Fibroblast of the aortic adventitia (primary cell): ENCODE results near the gene CTF1. TPM values are rescaled to one million over a fixed set of nuclear protein-coding genes. Genes with fewer than 3 reads are reported as not detected.
"Not testable (repeated sequence)": the region's sequence is repeated elsewhere in the genome, so short reads cannot be mapped to it uniquely, and the experiment has no call there.

Source experiments
- DNase-seq: peaks from one replicate; pipeline ENCODE4 v3.0.0-alpha.2; 2010; ENCODE audit warnings: low read depth
- H3K4me3 ChIP-seq: 2 replicates; pipeline ENCODE4 v1.5.1; 2011; ENCODE audit warnings: low read depth, mild to moderate bottlenecking, control low read depth, low read length, moderate library complexity
- total RNA-seq: library from RNA; depleted of rRNA; stranded (reverse); fragments of >200 nt; gene quantifications from 2 replicates; pipeline ENCODE4 v1.2.3, GENCODE V29; 2012; ENCODE audit warnings: low replicate concordance
- TF ChIP-seq, protein P1 (sequence below): IDR thresholded peaks from 2 replicates; pipeline ENCODE4 v1.5.1; 2011; ENCODE audit warnings: mild to moderate bottlenecking, low read length, control low read depth, inconsistent platforms; ENCODE audit not compliant: insufficient read depth

Gene CTF1
- total RNA-seq, 1 donor = 2.5 TPM

DNA sequence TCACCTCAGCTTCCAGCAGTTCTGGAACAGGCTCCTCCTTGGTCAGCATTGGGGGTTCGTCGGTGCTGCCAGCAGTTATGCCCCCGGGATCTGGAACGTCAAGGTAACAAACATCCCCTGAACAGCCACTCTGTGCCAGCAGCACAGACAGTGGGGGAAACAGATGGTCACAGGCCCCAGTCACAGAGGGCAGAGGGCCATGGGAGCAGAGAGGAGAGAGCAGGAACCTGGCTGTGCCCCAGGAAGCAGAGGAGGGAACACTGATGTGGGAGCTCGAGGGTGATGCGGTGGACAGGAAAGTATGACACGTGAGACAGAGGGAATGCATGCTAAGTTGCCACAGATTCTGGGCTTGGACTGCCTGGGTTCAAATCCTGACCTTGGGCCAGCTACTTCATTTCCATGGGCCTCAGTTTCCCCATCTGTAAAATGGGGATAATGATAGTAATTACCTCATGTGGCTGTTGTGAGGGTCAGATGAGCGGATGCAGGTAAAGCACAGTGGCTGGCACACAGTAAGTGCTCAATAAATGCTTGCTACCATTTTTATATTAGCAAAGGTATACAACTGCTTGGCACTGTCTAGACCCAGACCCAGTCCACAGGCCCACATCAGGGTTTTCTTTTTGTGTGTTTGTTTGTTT, 7.4 kb upstream of the CTF1 start:
- no peak for DNase-seq
- no peak overlapping the region for H3K4me3 ChIP-seq
- TF ChIP-seq, protein P1, sequence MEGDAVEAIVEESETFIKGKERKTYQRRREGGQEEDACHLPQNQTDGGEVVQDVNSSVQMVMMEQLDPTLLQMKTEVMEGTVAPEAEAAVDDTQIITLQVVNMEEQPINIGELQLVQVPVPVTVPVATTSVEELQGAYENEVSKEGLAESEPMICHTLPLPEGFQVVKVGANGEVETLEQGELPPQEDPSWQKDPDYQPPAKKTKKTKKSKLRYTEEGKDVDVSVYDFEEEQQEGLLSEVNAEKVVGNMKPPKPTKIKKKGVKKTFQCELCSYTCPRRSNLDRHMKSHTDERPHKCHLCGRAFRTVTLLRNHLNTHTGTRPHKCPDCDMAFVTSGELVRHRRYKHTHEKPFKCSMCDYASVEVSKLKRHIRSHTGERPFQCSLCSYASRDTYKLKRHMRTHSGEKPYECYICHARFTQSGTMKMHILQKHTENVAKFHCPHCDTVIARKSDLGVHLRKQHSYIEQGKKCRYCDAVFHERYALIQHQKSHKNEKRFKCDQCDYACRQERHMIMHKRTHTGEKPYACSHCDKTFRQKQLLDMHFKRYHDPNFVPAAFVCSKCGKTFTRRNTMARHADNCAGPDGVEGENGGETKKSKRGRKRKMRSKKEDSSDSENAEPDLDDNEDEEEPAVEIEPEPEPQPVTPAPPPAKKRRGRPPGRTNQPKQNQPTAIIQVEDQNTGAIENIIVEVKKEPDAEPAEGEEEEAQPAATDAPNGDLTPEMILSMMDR = no peak

GRCh38 chr16:30889721-30890120, 6.7 kb upstream of the CTF1 start:
- H3K4me3 ChIP-seq = no peak overlapping the region
- DNase-seq = no peak
- TF ChIP-seq, protein P1 = no peak

DNA sequence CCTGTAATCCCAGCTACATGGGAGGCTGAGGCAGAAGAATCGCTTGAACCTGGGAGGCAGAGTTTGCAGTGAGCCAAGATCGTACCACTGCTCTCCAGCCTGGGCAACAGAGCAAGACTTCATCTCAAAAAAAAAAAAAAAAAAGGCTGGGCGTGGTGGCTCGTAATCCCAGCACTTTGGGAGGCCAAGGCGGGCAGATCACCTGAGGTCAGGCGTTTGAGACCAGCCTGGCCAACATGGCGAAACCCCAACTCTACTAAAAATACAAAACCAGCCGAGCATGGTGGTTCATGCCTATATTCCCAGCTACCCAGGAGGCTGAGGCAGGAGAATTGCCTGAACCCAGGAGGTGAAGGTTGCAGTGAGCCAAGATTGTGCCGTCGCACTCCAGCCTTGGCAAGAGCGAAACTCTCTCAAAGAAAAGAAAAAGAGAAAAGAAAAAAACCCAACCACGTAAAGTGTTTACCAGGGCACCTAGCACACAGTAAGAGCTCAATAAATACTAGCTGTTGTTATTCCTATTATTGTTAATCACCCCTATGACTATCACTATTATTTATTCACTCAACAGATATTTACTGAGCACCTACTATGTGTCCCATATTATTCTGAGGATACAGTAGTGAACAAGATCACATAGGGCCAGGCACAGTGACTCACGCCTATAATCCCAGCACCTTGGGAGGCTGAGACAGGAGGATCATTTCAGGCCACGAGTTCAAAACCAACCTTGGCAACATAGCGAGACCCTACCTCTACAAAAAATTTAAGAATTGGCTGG, 5.2 kb upstream of the CTF1 start:
- not testable (repeated sequence) for H3K4me3 ChIP-seq, DNase-seq

- peak overlapping the region; percentile 90 for H3K4me3 ChIP-seq
- no peak for DNase-seq
- TF ChIP-seq, protein P1 = no peak
Measured at GRCh38 chr16:30892670-30893416, 3.6 kb upstream of the CTF1 start.

DNA sequence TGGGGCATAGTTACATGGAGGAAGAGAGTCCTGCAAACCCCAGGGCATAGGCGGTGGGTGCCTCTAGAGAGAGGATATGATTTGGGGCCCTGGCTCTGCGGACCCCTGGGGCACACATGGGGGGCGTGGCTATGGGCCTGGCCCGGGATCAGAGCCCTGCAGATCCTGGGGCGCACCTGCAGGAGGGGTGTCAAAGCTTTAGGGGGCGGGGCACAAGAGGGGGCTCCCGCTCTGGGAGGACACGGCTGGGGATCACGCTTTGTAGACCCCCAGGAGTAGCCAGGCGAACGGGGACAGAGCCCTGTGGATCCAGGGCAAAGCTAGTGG, 3.0 kb upstream of the CTF1 start:
- peak overlapping the region; percentile 90 for H3K4me3 ChIP-seq
- DNase-seq = no peak
- TF ChIP-seq, protein P1 = no peak

DNA sequence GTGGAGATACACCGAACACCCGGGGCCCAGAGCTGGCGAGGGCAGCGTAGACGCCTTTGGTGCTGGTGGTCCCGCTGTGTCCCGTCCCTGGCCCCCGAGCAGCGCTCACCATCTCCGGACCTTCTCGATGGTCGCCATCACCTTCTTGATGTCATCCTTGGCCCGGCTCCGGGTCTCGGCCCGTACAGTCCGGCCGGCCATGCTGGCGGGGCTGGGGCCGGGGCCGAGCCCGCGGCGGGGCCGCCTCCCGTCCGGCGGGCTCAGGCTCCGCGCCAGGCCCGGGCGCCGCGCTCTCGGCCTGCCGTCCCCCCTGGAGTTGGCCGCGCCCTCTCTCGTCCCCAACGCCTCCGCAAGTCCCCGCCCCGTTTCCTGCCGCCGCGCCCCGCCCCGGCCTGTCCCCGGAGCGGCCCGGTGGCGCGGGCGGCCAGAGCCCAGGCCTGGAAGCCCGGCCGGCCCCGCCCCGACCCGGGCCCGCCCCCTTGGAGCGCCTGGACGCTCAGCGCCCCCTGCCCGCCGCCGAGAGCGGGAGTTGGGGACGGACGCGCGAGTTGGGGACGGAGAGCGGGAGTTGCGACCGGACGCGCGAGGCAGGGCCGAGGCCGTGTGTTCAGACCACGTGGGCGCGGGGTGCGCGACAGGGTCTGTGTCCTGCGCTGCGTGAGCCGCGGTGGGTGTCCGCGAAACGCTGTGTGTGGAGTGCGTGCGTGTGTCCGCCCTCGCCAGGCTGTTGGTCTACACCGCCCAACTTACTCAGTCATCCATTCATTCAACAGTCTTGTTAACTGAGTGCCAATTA, 2.5 kb upstream of the CTF1 start, which contains the start of gene BCL7C:
Gene BCL7C (minus strand): TSS at position 334 of the 796 bp plus-strand sequence. CDS start 133 bp downstream, at position 201.
- DNase-seq = peak; percentile 70
- peak within 1 kb of the TSS; percentile 90 for H3K4me3 ChIP-seq
- TF ChIP-seq, protein P1 = peak; percentile 50
